Endothelial cell of umbilical vein (primary cell): ENCODE data around the gene CASP6. TPM values are rescaled to one million over a fixed set of nuclear protein-coding genes. Genes with fewer than 3 reads are reported as not detected.

ENCODE experiments used
- Bru-seq: library from RNA; stranded (reverse); fragments of 400-500 nt; gene quantifications from one replicate; lab custom pipeline; 2021; lab: Mats Ljungman, UMichigan
- BruChase-seq, 2 experiments: library from RNA; stranded (reverse); fragments of 400-500 nt; gene quantifications; one replicate each; lab custom pipeline; 2021; lab: Mats Ljungman, UMichigan
- BruUV-seq: library from RNA; stranded (reverse); fragments of 400-500 nt; replicated peaks from 2 replicates; lab custom pipeline; 2021; lab: Mats Ljungman, UMichigan
- CTCF ChIA-PET: fragments of 300-600, 350-600 bp; sonication (Branson Sonifier 250); formaldehyde crosslinking; loops from one replicate; lab custom pipeline; 2021; ENCODE audit warnings: antibody characterized with exemption, inconsistent platforms; lab: Charles Lee
- POLR2A ChIA-PET: fragments of 300-600, 350-600 bp; sonication (Branson Sonifier 250); formaldehyde crosslinking; loops from one replicate; lab custom pipeline; 2021; ENCODE audit warnings: antibody characterized with exemption, inconsistent platforms; lab: Charles Lee
- DNase-seq: peaks from one replicate; pipeline ENCODE4 v3.0.0-alpha.2; 2011; ENCODE audit warnings: low read depth, low spot score
- FAIRE-seq: peaks from 2 replicates; lab custom pipeline; 2011; peaks lifted over from hg19 to GRCh38; lab: Jason Lieb, UNC
- H2AFZ ChIP-seq: 2 replicates; pipeline ENCODE4 v1.6.0; 2012; ENCODE audit warnings: low read depth, low read length, control low read depth, inconsistent platforms
- H3K27ac ChIP-seq: 2 replicates; pipeline ENCODE4 v1.5.1; 2011; ENCODE audit warnings: low read depth, mild to moderate bottlenecking, control low read depth, low read length, moderate library complexity; ENCODE audit not compliant: insufficient read depth
- H3K27me3 ChIP-seq, 2 experiments: 2 replicates each; pipeline versions ENCODE4 v1.6.0 to v1.6.1; 2011; ENCODE audit warnings: low read length in 2 of 2, mixed read lengths in 1 of 2; ENCODE audit not compliant: control insufficient read depth in 2 of 2, insufficient read depth in 2 of 2
- H3K36me3 ChIP-seq, 2 experiments: 2 replicates in 1 of 2; 3 replicates in 1 of 2; pipeline ENCODE4 v1.5.1; 2011; ENCODE audit warnings: low read length in 2 of 2, mild to moderate bottlenecking in 1 of 2, moderate library complexity in 1 of 2; ENCODE audit not compliant: control insufficient read depth in 2 of 2, insufficient read depth in 2 of 2; ENCODE audit errors: extremely low read depth in 1 of 2
- H3K4me1 ChIP-seq: 3 replicates; pipeline ENCODE4 v1.5.1; 2011; ENCODE audit warnings: mild to moderate bottlenecking, low read length; ENCODE audit not compliant: control insufficient read depth, insufficient read depth; ENCODE audit errors: extremely low read depth
- H3K4me2 ChIP-seq: 2 replicates; pipeline ENCODE4 v1.6.1; 2011; ENCODE audit warnings: low read length, control low read depth, mixed read lengths; ENCODE audit not compliant: insufficient read depth
- H3K4me3 ChIP-seq, 3 experiments: fragments of 200-600 bp in 1 of 3; sonication (generic), shearing (Covaris generic) in 1 of 3; replicated peaks in 1 of 3; 2 replicates each; pipeline ENCODE4 v1.5.1; 2011 to 2016; ENCODE audit warnings: control low read depth in 3 of 3, low read length in 3 of 3, mild to moderate bottlenecking in 2 of 3, inconsistent platforms in 1 of 3, low read depth in 1 of 3, moderate library complexity in 1 of 3; ENCODE audit not compliant: insufficient read depth in 1 of 3
- H3K79me2 ChIP-seq: 2 replicates; pipeline ENCODE4 v1.6.0; 2012; ENCODE audit warnings: low read length, inconsistent platforms; ENCODE audit not compliant: control insufficient read depth, insufficient read depth
- H3K9ac ChIP-seq: replicated peaks from 2 replicates; pipeline ENCODE3; 2011; ENCODE audit warnings: low read length, control low read depth; ENCODE audit not compliant: insufficient read depth; ENCODE audit errors: extremely low read depth
- H3K9me1 ChIP-seq: replicated peaks from 3 replicates; pipeline ENCODE4 v1.6.0; 2011; ENCODE audit warnings: mild to moderate bottlenecking, low read length; ENCODE audit not compliant: control insufficient read depth, insufficient read depth; ENCODE audit errors: extremely low read depth
- H3K9me3 ChIP-seq: replicated peaks from 2 replicates; pipeline ENCODE4 v1.5.1; 2012; ENCODE audit warnings: low read length, inconsistent platforms; ENCODE audit not compliant: control insufficient read depth, insufficient read depth
- H4K20me1 ChIP-seq: replicated peaks from 2 replicates; pipeline ENCODE3; 2011; ENCODE audit warnings: mild to moderate bottlenecking, low read length; ENCODE audit not compliant: control insufficient read depth, insufficient read depth; ENCODE audit errors: extremely low read depth
- GATA2 ChIP-seq: IDR thresholded peaks from 2 replicates; pipeline ENCODE4 v1.7.0; 2011; ENCODE audit warnings: low read depth, mild to moderate bottlenecking, moderate library complexity, mixed read lengths, low read length; ENCODE audit not compliant: insufficient read length, insufficient read depth
- POLR2A ChIP-seq: IDR thresholded peaks from 2 replicates; pipeline ENCODE4 v1.6.1; 2012; ENCODE audit warnings: low read depth, mild to moderate bottlenecking, control low read depth, low read length
- POLR2AphosphoS5 ChIP-seq: IDR thresholded peaks from 2 replicates; pipeline ENCODE4 v1.6.1; 2012; ENCODE audit warnings: low read depth, mild to moderate bottlenecking, control low read depth, low read length, moderate library complexity; ENCODE audit not compliant: insufficient read depth
- dilution Hi-C: fragments of 300-500 bp; cut with MboI; formaldehyde crosslinking; loops from one replicate; pipeline ENCODE4 v1.15.0; 2019; ENCODE audit warnings: low sequenced_read_pairs; ENCODE audit not compliant: extremely low pct_ligation_motif_present
- intact Hi-C: fragments of 100-400 bp; cut with micrococcal nuclease; formaldehyde crosslinking; loops from one replicate; pipeline ENCODE4 v1.10.0; 2022
- long read RNA-seq: library from polyadenylated mRNA; stranded (forward); transcript quantifications from one replicate; pipeline ENCODE4 v2.0.0, GENCODE V29; 2021
- polyA minus RNA-seq, 3 experiments: library from RNA; depleted of rRNA, polyadenylated mRNA; stranded (reverse); fragments of >200 nt; gene quantifications; 1 replicate in 1 of 3; 2 replicates in 2 of 3; pipeline ENCODE4 v1.2.3, GENCODE V29; 2011
- polyA plus RNA-seq, 4 experiments: library from polyadenylated mRNA; depleted of rRNA in 3 of 4; stranded (reverse) in 3 of 4; unstranded in 1 of 4; fragments of >200 nt; gene quantifications; 2 replicates each; pipeline versions ENCODE4 v1.2.1 to v1.2.3, GENCODE V29; 2011 to 2012; ENCODE audit warnings: missing spikeins in 1 of 4
- total RNA-seq: library from RNA; stranded (reverse); gene quantifications from 2 replicates; pipeline ENCODE4 v1.2.3, GENCODE V29; 2021
- TF ChIP-seq, protein P1 (sequence below), 2 donors: IDR thresholded peaks; 1 replicate in 1 of 2; 2 replicates in 1 of 2; pipeline ENCODE4 v1.5.1; 2011; ENCODE audit warnings: low read length in 2 of 2, mild to moderate bottlenecking in 2 of 2, moderate library complexity in 2 of 2, control low read depth in 1 of 2, inconsistent platforms in 1 of 2, low read depth in 1 of 2; ENCODE audit not compliant: insufficient read depth in 1 of 2; ENCODE audit errors: extremely low read depth in 1 of 2

Gene CASP6
- 35.4 and 37.0 TPM in 2 replicates for total RNA-seq
- 44.9 and 52.1 TPM in 2 replicates for polyA plus RNA-seq
- polyA plus RNA-seq (2011; cell fraction: cytosol; rRNA removed), result 49.9 and 51.5 TPM in 2 replicates
- 21.7 and 24.4 TPM in 2 replicates for polyA plus RNA-seq (2011; cell fraction: nucleus; rRNA removed)
- 33.6 and 54.0 TPM in 2 replicates for polyA plus RNA-seq (2012)
- 50.9 and 53.4 TPM in 2 replicates for polyA minus RNA-seq
- polyA minus RNA-seq (2011; cell fraction: cytosol; rRNA and poly(A)+ RNA removed), result 11.3 TPM
- polyA minus RNA-seq (2011; cell fraction: nucleus; rRNA and poly(A)+ RNA removed), result 12.1 and 13.6 TPM in 2 replicates
- Bru-seq, nascent RNA, result percentile 72 among the genes with signal in this experiment
- percentile 76 among the genes with signal in this experiment for BruChase-seq, experiment 1, labeled RNA remaining after a 6-hour chase
- BruChase-seq, experiment 2, labeled RNA remaining after a 2-hour chase, result percentile 76 among the genes with signal in this experiment
- long read RNA-seq, transcript CASP6-201 (7 exons, 1,548 nt), result major isoform, 168 of 192 reads
- long read RNA-seq, partial matches to known transcripts, result 4 of 192 reads
- long read RNA-seq, other reads (novel, unspliced or antisense), result 18 of 192 reads

DNA sequence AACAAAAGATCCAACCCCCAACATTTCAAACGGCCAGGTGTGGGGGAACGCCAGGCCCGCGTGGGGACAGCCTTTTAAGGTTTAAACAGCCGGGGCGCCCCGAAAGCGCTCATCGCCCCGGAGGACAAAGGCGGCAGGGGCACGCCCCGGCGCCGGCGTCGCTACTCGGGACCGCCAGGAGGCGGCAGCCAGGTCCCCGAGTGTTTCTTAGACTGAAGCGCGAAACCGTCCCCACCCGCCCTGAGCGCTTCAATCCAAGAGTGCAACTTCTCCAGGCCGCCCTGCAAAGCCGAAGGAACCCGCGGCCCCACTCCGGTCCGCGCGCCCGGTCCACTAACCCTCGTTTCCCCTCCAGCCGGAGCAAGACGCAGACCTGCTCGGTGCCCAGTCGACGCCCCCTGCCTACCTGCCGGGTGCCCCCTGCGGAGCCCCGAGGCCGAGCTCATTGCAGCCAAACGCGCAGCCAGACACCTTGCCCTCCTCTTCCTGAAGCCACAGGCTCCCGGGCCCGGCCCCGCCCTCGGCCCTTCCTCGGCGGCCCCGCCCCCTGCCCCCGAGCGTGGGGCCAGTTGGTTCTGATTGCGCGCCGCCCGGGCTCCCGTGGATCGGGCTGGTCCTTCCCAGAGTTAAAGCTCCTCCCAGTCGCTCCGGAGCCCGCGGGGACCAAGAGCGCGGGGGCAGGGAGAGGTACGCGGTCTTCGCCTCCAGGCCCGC, at the start of gene CASP6:
TSS of gene CASP6 (minus strand) at position 496 of the 714 bp plus-strand sequence. CDS start at position 446, 50 bp downstream.
- H3K36me3 ChIP-seq, result no peaks in the 10 kb centered on the region
- H3K79me2 ChIP-seq, result peaks cover 13% of the 10 kb centered on the region
- H3K9ac ChIP-seq, result peak within 1 kb of the TSS; percentile 95
- ChIA-PET POLR2A (interaction anchor here (0.5 kb wide), 2 partner anchors 121 to 1700 kb away, joined by 3 to 4 read pairs; no protein-coding TSS in a partner anchor), CTCF (interaction anchor here (0.6 to 4.5 kb wide), 17 partner anchors 10 to 280 kb away, joined by 3 to 16 read pairs (median 3); partner anchors contain the start of genes CFI, PLA2G12A and SEC24B)
- H4K20me1 ChIP-seq, result no peaks in the 10 kb centered on the region
- no peaks in the 10 kb centered on the region for H3K9me1 ChIP-seq
- peak within 1 kb of the TSS; percentile 95 for H2AFZ ChIP-seq
- H3K4me2 ChIP-seq, result peak within 1 kb of the TSS; percentile 76
- peaks cover 14% of the 10 kb centered on the region for H3K4me1 ChIP-seq
- H3K27me3 ChIP-seq, result no peaks in the 10 kb centered on the region
- intact Hi-C loops (loop anchor here (1.0 to 2.0 kb wide), 10 partner anchors 27 to 280 kb away; partner anchors contain the start of genes GAR1, MCUB, PLA2G12A and SEC24B), dilution Hi-C loops (no loop called here)
- peak within 1 kb of the TSS; percentile 72 for H3K27ac ChIP-seq
- TF ChIP-seq GATA2 (no peak), POLR2A (peak; percentile 67), POLR2AphosphoS5 (peak; percentile 54)
- TF ChIP-seq, protein P1, sequence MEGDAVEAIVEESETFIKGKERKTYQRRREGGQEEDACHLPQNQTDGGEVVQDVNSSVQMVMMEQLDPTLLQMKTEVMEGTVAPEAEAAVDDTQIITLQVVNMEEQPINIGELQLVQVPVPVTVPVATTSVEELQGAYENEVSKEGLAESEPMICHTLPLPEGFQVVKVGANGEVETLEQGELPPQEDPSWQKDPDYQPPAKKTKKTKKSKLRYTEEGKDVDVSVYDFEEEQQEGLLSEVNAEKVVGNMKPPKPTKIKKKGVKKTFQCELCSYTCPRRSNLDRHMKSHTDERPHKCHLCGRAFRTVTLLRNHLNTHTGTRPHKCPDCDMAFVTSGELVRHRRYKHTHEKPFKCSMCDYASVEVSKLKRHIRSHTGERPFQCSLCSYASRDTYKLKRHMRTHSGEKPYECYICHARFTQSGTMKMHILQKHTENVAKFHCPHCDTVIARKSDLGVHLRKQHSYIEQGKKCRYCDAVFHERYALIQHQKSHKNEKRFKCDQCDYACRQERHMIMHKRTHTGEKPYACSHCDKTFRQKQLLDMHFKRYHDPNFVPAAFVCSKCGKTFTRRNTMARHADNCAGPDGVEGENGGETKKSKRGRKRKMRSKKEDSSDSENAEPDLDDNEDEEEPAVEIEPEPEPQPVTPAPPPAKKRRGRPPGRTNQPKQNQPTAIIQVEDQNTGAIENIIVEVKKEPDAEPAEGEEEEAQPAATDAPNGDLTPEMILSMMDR (IDR thresholded peaks at IDR 0.05; ENCODE audit: extremely low read depth in 1 of 2, insufficient read depth in 1 of 2, low read depth in 1 of 2, low read length in 2 of 2), result peak; percentile 69 to 81
- no peaks in the 10 kb centered on the region for H3K9me3 ChIP-seq
- FAIRE-seq (peak; percentile 12), DNase-seq (peak; percentile 80)
- H3K4me3 ChIP-seq, result peak within 1 kb of the TSS; percentile 81 to 93 (median 83)
- BruUV-seq, result no TSS peak
